VCaP (cell line): Measurements from ENCODE around the gene GRIN2A.

Experiments
- H3K27ac ChIP-seq: fragments of 450-650 bp; 2 replicates; pipeline ENCODE4 v1.5.1; 2017
- CTCF ChIP-seq: fragments of 450-650 bp; conservative IDR thresholded peaks from 2 replicates; pipeline ENCODE4 v1.5.1; 2017; ENCODE audit warnings: mild to moderate bottlenecking, moderate library complexity

The GRIN2A gene

GRCh38 chr16:10077861-10078260 is 104.4 kb downstream of the GRIN2A start:
- no peak for TF ChIP-seq CTCF

GRCh38 chr16:10076037-10076436 is 106.2 kb downstream of the GRIN2A start:
- TF ChIP-seq CTCF = no peak
- H3K27ac ChIP-seq = no peak overlapping the region

More at GRCh38 chr16:10077861-10078260, 104.4 kb downstream of the GRIN2A start:
- H3K27ac ChIP-seq = no peak overlapping the region

- no peak overlapping the region for H3K27ac ChIP-seq
- no peak for TF ChIP-seq CTCF
These were observed 111.6 kb downstream of the GRIN2A start for GRCh38 chr16:10070591-10070990.

GRCh38 chr16:10069374-10069773 is 112.9 kb downstream of the GRIN2A start:
- no peak for TF ChIP-seq CTCF

GRCh38 chr16:10067835-10068234 is 114.4 kb downstream of the GRIN2A start:
- no peak for TF ChIP-seq CTCF
- H3K27ac ChIP-seq = no peak overlapping the region

More at GRCh38 chr16:10069374-10069773, 112.9 kb downstream of the GRIN2A start:
- H3K27ac ChIP-seq = no peak overlapping the region

- H3K27ac ChIP-seq = no peak overlapping the region
- TF ChIP-seq CTCF = no peak
These were observed 114.8 kb downstream of the GRIN2A start for GRCh38 chr16:10067406-10067805.

GRCh38 chr16:10065019-10065418 is 117.2 kb downstream of the GRIN2A start:
- TF ChIP-seq CTCF = no peak
- no peak overlapping the region for H3K27ac ChIP-seq

GRCh38 chr16:10048850-10049249 is 133.4 kb downstream of the GRIN2A start:
- no peak for TF ChIP-seq CTCF
- no peak overlapping the region for H3K27ac ChIP-seq
